OCI-M2 (cell line): ENCODE data around the gene FXYD1.

Experiments used
- DNase-seq: peaks from one replicate; lab custom pipeline; 2025; ENCODE audit not compliant: unreplicated experiment; lab: John Stamatoyannopoulos, UW

FXYD1 gene

DNA sequence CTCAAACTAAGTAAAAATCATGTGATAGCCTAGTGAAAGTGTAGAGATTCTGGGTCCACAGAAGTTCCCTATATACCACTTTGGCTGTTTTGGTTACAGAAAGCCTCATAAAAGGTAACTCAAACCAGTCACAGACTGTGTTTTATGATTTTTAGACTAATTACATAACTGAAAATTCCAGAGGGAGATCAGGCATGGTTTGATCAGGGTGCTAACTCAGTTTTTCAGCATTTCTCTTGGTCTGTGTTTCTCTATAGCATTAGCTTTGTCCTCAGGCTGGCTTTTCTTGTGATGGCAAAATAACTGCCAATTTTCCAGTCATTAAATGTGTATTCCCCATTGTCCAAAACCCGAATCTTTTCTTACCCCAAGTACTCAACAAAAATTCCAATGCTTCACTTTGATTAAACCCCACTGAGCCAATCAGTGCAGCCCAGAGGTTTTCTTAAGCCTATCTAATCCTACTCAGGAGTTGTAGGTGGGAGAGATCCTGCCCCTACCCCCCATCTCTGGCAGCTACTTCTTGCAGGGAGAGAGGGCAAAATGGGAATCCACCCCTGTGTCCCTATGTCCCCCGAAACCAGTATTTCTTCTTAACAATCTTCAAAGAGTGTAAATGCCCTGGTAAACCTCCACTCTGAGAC, 31.6 kb upstream of the FXYD1 start:
- no peak for DNase-seq

DNA sequence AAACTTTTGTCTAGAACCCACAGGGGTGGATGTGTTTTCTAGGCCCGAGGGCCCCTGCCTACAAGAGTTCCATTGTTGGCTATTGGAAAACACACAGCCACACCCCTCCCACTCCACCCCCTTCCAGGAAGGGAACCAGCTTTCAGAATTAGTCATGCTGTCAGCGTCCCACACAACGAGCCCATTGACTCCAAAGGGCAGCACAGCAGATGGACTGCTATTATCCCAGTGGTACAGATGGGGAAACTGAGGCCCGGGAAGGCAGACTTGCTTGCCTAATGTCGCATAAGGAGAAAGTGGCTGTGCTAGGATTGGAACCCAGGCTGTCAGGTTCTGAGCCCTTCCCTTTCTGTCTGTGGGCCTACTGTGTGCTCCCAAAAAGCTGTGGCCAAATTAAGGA, 31.1 kb upstream of the FXYD1 start:
- no peak for DNase-seq

DNA sequence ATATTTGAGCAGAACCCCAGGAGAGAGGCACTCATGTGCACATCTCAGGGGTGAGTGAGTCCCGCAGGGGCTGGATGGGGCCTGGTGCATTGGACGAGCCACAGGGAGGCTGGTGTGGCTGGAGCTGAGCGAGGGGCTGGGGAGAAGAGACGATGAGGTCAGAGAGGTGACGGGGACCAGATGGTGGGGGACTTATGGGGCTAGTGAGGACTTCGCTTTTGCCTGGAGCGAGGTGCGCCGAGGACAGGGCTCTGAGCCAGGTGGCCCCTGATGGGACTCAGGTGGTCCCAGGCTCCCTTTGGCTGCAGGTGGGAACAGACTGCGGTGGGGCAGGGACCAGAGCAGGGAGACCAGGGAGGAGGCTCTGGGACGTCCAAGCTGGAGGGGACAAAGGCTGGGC, 29.9 kb upstream of the FXYD1 start:
- no peak for DNase-seq

DNA sequence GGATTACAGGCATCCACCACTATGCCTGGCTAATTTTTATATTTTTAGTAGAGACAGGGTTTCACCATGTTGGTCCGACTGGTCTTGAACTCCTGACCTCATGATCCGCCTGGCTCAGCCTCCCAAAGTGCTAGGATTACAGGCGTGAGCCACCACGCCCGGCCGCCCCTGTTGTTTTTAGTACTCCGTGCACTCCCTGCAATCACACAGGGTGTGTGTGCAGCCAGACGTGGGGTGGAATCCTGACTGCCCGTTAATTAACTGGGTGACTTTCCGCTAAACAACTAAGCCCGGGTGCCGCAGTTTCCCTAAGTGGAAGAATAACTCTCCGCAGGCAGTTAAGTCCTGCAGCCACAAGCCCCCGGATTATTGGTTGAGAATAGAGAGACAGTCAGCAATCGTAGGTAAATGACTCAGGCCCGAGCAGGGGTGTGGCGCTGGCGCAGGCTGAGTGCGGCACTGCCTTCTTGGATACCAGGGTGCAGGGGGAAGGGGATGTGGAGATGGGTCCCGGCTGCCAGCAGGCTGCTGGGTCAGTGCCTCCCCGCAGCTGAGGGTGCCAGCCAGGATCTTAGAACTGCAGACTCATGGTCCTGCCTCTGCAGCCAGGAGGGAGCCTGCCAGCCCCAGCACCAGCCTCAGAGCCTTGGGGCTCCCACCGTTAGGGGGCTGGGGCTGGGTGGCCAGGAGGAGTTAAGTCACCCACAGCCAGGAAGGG, 29.1 kb upstream of the FXYD1 start:
- no peak for DNase-seq

DNA sequence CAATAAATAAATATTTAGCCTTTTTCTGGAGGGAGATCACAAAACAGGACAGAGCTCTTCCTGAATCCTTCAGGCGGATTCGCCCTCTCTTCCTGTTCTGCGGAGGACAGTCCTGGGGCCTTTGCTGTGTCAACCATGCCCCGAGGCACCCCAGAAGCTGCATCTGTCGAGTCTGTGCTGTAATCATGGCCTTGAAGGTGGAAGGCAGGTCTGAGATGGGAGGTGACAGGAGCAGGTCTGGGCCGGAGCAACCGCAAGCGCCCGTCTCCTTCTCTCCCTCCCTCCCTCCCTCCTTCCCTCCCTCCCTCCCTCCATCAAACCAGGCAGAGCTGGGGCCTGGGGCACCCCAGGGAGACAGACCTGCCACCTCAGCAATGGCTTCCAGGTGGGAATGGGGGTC, 27.6 kb upstream of the FXYD1 start:
- no peak for DNase-seq

DNA sequence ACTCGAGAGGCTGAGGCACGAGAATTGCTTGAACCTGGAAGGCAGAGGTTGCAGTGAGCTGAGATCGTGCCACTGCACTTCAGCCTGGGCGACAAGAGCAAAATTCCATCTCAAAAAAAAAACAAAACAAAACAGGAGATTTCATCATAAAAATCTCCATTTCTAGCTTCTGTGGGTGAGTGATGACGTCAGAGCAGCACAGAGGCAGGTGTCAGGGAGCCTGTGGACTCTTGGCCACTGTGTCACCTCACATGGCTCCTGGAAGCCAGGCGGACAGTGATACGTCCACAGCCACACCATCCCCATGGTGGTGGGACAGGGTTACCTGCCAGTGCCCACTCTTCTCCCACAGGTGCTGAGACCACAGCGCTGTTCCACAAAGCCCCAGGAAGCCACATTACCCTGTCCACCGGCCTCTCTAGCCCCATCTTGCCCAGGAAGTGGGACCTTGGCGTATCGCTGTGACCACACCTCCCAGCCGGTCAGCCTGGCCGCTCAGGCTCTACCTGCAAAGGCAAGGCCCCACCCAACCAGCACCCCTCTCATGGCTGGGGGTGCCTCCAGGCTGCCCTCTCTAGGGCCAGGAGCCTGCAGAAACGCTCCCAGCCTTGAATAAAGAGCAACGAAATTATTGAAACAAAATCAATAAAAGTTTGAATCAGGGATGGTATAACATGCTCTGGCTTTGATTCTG, 25.5 kb upstream of the FXYD1 start:
- no peak for DNase-seq

DNA sequence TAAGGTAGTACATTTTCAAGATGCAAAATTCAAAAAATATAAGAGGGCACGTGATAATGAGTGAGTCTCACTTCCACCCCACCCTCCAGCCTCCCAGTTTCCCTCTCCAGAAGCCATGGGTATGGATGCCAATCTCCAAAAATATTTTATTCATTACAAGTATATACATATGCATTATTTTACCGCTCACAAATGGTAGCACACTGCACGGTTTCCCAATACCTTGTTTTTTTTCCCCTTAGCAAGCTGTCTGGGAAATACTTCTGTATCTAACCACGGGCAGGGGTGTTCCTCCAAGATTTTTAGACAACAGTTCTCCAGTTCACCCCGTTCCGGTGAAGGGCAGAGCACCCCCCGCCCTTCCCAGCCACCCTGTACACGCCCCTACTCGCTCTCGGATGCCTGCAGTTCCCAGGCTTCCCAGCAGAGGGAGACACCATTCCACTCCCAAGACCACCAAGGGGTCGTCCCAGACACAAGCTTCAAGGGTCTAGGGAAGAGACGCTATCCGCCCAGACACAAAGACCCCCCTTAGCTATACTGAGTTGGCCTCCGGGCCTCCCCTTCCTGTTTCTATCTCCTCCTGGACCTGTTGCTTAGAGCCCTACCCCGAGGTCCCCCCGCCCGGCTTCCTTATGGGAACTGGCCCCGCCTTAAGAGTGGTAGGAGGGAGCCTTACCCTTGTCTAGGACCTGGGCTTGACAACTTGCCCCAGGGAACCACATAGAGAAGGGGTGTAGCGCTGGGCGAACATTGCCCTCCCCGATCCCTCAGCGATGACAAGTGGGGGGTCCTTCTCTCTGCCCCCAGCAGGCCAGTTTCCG, 24.1 kb upstream of the FXYD1 start:
- peak; percentile 88 for DNase-seq

DNA sequence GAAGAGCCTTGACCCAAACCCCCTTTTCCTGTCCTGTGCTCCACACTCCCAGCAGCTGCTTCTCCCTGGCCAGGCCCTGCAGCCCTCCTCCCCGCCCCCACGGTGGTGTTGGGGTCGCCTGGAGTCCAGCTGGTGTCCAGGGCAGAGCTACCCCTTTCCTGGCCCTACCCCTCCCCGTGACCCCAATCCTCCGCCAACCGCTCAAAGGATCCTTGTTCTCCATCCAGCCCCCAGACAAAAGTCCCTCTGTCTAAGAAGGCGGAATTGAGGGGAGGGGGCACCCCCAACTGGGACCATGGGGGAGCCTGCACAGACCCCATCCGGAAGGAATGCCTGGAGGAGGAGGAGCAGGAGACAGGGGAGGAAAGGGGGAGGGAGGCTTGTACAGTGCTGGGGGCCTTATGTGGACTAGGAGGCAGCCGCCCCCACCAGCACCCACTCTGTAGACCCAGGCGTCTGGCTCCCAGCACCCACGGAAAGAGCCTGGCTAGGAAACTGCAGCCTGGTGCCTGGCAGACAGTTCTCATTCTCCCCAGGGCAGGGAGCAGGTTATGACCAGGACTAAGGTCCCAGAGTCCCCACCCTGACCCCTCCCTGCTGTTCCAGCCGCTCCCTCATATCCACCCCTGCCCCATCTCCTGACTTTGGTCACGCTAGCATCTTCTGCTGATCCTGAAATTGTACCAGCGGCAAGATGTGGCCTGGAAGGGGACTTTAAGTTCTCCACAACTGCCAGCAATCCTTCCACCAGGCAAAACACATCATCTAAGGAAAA, 23.3 kb upstream of the FXYD1 start, which contains the start of gene FXYD3:
FXYD3 (plus strand) TSS at position 647 of the 775 bp plus-strand sequence. CDS start 3,554 bp downstream, outside the sequence.
- no peak for DNase-seq

DNA sequence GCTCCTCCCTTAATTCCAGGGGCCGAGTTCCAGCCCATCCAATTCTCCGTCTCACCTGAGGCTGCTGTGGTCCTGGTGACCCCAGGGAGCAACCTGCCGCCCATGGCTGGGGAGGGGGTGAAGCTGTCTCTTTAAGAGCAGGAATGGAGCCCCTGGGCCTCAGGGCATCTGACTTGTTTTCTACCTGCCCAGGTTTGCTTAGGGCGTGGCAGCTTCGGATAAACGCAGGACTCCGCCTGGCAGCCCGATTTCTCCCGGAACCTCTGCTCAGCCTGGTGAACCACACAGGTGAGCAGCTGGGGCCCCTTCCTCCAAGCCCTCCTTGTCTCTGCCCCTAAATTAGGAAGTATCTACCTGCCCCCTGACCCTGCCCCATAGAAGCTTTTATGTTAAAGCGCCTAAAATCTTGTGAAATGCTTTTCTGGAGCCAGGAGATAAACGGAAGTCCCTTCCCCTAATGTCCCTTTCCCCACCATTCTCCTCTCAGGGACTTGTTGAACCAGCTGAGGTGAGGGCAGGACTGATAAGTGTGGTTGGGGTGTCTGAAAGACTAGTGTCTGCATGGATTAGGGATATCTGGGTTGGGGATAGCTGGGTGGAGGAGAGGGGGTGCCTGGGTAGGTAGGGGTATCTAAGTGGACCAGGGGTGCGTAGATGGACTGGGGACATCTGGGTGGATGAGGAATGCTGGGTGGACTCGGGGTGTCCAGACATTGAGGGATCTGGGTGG, 22.4 kb upstream of the FXYD1 start:
- no peak for DNase-seq

DNA sequence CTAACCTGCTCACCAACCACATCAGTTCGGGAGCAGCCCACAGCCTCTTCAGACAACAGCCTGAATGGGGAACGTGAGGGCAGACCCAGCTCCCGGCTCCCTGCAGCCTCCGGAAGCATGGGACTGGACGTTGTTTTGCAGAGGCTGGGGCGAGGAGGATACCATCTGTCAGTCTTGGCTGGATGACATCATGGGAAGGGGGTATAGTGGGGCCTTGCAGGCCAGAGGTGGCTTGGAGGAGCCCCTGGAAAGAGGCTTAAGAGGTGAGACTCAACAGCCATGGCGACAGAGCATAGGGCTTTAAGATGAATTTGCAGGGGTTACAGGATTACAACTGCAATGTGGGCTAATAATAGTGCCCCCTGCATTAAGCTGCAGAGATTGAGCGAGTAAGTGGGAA, 21.5 kb upstream of the FXYD1 start:
- DNase-seq = no peak

DNA sequence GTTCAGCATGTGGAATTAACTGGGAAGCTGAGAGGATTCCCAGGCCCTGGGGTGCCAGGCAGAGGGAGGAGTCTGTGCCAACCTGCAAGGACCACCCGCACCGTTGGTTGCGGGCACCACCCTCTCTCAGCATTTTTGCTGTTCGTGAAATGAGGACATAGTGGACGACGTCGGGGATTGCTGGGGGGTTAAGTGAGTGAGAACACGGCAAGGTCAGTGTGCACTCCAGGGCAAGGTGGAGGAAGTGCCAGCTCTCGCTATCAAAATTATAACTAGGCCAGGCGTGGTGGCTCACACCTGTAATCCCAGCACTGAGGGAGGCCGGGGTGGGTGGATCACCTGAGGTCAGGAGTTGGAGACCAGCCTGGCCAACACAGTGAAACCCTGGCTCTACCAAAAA, 20.8 kb upstream of the FXYD1 start:
- no peak for DNase-seq

DNA sequence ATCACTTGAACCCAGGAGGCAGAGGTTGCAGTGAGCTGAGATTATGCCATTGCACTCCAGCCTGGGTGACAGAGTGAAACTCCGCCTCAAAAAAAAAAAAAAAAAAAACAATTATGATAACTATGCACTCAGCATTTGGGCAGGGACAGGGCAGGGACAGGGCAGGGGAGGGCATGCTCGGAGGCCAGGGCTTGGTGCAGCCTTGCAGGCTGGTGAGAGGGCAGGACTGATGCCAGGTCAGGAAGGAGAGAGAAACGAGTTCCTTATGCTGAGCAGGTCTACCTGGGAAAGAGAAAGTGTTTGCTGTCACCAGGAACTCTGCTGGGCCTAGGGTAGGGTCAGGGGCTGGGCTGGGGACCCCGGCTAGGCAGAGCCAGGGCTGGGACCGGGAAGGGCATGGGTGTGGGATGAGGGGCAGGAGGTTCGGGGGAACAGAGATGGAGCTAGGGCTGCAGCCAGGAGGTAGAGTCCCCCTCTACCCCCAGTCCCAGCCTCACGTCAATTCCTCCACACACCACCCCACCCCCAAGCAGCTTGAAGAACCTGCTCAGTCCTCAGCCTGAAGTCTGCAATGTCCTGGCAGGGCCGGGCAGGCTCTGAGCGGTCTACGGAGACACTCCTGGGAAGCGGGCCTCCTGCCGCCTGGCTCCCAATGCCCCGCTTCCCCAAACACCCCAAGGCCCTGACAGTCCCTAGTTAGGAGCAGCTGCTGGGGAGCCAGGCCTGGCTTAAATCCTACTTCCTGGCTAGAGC, 20.2 kb upstream of the FXYD1 start:
- DNase-seq = no peak

DNA sequence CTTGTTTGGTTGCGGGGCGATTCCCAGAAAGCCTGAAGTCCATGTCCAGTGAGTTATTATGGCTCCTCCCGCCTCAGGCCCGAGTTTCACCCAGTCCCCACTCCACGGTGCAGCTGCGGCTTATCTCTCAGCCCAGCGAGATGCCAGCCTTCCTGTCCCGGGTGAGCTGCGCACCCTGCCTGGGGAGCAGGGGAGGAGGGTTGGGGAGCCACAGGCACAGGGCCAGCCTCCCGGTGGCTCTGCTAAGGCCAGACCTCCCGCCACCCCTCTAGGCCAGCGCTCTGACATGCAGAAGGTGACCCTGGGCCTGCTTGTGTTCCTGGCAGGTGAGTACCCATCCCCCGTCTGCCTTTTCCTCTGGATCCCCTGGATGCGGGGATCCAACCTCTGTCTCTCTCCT, 19.5 kb upstream of the FXYD1 start:
- no peak for DNase-seq

DNA sequence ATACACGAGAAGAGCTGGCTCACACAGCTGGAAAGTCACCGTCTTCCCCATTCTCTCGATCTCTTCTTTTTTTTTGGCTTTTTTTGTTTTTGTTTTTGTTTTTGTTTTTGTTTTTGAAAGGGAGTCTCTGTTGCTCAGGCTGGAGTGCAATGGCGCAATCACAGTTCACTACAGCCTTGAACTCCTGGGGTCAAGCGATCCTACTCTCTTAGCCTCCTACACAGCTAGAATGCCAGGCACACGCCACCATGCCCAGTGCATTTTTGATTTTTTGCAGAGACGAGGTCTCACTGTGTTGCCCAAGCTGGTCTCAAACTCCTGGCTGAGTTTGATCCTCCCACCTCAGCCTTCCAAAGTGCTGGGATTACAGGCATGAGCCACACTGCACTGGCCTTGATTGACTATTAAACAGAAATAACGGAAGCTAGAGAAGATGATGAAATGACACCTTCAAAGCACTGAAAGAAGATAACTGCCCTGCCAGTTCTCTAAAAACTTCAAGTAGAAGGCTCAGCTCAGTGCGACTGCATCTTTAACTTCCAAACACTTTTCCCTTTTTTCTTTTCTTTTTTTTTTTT, 19.0 kb upstream of the FXYD1 start:
- no peak for DNase-seq

DNA sequence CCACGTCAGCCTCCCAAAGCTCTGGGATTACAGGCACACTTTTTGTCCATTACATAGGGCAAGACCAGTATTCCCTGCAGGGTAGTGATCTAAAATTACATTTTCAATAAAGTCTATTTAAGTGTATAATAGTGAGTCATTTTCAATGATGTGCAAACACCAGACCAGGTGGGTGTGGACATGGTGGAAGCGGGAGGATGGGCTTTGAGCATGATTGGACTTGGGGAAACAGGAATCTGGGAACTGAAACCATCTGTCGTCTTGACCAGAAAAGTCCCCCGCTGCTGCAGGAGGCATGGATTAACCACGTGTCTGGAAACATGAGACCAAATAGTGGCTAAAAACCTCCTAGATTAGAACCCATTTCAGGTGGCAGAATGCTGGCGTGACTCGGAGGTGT, 18.1 kb upstream of the FXYD1 start:
- no peak for DNase-seq

DNA sequence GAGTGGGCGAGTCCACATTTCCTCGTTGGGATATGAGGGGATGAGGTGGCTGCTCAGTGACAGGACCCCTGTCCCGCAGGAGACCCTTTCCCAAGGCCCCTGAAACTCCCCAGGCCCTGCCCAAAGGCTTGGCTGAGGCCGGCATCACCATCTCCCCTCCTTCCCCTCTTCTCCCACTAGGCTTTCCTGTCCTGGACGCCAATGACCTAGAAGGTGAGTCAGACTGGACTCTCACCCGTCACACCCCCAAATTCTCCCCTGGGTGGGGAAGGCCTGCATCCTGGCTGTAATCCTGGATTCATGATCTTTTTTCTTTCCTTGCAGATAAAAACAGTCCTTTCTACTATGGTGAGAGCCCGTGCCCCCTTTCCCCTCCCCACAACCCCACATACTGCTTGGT, 17.7 kb upstream of the FXYD1 start:
- DNase-seq = no peak

DNA sequence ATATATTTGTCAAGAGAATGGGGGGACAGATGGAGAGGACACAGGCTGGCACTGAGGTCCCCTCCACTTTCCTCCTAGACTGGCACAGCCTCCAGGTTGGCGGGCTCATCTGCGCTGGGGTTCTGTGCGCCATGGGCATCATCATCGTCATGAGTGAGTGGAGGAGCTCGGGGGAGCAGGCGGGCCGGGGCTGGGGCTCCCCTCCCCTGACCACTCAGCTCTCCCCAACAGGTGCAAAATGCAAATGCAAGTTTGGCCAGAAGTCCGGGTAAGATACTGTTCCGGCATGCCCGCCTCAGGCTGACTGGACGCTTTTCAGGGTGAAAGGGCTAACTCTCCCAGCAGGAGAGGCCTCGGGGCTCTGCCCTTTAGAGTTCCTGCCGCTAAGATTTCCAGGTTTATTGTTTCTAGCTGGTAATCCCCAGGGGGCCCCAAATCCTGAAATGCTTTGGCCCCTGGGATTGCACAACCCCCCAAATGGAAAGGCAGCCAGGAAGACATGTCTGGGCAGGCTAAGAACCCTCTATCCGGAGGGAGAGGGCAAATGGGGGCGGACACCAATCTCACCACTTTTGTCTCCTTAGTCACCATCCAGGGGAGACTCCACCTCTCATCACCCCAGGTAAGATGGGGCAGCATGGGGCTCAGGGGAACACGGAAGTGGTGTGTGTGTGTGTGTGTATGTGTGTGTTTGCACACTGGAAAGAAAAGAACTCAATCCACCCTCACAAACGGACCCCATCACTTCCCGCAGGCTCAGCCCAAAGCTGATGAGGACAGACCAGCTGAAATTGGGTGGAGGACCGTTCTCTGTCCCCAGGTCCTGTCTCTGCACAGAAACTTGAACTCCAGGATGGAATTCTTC, 15.7 kb upstream of the FXYD1 start:
- DNase-seq = no peak

DNA sequence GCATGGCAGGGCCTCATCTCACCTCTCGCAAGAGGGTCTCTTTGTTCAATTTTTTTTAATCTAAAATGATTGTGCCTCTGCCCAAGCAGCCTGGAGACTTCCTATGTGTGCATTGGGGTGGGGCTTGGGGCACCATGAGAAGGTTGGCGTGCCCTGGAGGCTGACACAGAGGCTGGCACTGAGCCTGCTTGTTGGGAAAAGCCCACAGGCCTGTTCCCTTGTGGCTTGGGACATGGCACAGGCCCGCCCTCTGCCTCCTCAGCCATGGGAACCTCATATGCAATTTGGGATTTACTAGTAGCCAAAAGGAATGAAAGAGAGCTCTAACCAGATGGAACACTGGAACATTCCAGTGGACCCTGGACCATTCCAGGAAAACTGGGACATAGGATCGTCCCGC, 15.1 kb upstream of the FXYD1 start:
- no peak for DNase-seq
